ENCODE data around the gene EHMT1.

Gene EHMT1

DNA sequence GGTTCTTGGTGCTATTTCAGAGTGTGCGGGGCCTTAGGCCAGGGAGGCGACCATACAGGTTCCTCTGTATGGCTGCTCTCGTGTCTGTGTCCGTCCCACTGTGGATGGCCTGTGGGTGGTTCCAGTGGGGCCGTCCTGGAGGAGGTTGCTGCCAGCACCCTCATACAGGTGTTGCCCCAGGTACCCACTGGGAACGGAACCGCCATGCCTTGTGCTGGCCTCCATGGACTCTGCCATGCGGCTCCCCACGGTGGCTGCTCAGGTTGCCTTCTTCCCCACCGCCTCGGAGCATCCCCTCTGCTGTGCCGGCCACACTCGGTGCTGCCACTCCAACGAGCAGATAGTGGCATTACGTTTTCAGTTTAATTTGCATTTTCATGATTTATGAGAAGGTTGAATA lies 129.5 kb downstream of the EHMT1 start:
- DNase-seq = no peak

DNA sequence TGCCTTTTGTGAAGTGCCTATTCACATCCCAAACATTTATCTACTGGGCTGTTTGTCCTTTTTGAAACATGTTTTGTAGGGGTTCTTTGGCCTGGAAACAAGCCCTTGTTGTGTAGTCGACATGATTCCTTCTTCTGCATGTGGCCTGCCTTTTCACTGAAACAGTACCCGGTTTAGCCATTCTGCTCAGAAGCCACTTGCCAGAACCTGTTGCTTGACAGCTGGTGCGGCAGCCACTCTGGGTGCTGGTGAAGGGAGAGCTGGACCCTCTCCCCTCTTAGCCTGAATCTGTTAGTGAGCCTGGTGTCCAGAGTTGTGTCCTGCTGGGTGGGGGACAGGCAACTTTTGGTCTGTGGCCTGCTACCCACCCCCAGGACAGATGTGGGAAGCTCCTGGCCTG lies 129.9 kb downstream of the EHMT1 start:
- no peak for DNase-seq

DNA sequence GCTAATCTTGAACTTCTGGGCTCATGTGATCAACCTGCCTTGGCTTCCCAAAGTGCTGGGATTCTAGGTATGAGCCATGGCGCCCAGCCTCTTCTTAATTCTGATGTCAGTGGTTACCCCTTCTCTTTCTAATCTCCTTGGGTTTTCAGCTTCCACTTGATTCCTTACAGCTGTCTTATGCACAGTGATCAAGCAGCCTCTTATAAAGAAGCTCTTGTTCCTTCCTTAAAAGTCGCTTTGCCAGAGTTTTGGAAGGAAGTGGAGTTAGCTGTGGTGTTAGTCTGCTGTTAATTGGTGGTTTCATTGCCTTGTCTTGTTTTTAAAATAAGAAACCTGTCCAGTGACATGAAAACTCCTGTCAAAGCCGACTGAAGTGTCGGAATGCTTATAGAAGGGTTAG lies 130.7 kb downstream of the EHMT1 start:
- no peak for DNase-seq

DNA sequence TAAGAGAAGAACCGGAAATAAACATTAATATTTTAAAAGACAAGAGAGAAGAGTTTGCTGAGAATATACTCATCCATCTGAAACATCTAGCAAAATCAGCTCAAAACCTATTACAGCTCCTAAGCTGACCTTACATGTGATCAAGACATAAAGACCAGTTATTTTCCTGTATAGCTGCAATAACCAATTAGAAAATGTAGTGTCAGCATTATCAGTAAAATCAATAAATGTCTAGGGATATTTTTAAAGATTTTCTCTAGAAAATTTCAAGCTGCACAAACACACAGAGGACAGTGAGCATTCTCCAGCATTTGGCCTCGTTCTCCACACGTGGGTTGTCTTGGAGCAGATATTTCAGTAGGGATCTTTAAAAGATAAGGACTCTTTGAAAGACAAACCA lies 131.2 kb downstream of the EHMT1 start:
- no peak for DNase-seq

DNA sequence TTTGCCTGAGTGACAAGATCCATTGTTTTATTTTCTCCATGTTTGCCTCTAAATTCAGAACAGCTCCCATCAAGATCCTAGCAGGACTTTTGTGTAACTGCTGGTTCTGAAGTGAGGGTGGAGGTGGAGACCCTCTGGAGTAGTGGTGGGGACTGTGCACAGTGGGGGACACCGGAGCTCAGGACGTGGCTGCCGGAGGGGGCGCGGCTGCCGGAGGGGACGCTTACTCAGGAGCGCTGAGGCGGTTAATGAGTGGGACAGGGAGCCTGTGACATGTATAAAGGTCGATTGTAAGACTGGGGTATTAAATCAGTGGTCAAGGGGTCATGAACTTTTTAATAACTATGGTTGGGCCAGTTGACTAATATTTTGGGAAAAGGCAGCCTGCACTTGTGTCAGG lies 131.8 kb downstream of the EHMT1 start:
- DNase-seq = no peak

DNA sequence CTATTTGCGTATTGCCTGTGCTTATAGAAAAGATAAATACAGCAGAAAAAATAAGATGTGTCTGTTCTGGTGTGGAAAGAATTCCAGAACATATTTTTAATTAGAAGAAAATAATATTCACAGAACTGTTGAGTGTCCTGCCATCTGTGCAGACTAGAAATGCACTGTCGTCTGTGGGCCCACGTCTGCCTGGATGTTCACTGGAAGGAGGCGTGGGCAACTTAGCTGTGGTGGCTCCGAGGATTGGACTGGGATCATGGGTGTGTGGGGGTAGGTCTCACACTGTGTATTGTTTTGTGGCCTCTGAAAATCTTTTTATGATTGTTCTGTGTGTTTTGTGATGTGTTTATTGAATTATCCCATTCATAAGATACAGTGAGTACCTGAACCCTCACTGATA lies 132.8 kb downstream of the EHMT1 start:
- DNase-seq = no peak

DNA sequence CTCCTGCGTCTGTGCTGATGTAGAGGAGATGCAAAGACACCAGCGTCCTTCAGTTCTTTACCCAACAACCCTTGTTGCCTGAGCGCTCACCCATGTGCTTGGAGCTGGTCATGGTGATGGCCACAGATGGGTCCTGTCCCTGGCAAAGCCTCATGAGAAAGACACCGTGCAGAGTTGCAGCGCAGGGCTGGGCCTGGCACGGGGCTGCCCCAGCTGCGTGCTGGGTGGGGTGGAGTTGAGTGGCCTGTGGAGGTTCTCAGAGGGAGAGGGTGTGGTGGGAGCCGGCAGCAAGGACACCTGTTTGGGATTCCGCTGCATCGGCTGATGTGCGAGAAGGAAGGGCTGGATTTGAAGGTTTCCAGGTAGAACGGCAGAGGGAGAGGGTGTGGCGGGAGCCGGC lies 133.6 kb downstream of the EHMT1 start:
- DNase-seq = no peak

DNA sequence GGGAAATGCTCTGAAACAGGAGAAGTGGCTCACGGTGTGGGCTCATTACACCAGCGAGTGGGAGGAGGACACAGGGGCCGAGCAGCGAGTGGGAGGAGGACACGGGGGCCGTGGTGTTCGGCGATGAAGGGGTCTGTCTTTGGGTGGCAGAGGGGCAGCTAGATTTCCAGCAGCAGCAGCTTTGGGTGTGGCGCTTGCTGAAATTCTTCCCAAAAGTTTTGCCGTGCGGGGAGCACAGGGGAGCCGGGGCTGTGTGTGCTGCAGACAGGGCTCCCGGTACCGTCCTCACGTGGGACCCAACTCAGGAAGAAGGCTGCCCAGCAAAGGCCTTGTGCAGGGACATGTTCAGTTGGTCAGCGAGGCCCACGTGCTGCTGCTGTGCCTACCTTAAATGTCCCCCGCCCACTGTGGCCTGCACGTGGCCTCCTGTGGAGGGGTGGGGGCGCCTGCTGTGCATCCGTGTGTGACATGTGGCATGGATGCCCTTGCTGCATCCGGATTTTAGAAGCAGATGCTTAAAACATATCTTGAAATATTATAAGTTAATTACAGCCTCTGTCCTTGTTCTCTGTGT lies 134.5 kb downstream of the EHMT1 start:
- no peak for DNase-seq

DNA sequence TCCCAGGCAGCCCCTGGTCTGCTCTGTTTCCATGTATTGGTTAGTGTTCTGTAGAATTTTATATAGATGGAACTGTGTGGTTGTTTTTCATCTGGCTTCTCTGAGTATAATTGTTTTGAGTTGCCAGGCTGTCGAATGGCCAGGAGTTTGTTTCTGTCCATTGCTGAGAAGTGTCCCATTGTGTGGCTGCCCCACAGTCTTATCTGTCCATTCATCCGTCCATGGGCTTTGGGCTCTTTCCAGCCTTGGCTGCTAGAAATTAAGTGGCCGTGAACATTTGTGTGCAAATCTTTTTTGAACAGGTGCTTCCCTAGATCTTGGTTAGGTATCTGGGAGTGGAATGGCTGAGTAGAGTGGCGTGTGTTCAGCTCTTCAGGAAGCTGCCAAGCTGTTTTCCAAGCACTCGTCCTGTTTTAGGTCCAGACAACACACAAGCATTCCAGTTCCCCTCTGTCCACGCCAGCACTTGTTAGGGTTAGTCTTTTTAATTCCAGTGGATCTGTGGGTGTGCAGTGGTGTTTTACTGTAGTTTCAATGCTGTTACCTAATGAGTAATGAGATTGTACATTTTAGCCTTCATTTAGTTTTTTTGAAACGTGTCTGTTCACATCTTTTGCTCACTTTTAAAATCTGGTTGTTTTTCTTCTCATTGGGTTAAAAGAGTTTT lies 136.6 kb downstream of the EHMT1 start:
- DNase-seq = no peak

DNA sequence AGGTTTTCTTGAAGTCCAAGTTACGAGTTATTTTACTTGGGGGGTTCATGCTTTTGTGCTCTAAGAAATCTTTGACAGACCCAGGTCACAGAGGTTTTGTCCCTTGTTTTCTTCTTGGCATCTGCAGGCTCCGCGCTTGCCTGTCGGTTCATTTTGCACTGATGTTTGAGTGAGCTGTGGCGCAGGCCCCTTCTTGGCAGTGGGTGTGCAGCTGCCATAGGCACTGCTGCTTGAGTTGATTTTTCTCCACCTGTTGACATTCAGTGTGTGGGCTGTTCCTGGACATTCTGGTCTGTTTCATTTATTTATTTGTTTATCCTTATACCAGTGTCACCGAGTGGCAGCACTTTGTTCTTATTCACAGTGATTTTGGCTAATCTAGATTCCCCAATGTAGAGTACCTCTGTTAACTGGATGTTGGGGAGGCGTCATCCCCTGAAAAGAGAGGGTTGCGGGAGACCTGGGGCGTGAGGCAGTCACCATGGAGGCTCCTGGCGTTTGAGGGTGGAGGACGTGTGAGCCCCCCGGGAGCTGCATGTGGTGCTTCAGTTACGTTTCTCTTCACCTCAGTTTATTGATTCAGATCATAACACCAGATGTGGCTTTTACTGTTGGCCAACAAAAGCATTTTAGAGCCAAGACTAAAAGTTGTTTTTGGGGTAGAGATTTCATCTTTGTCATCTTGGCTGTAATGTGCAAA lies 137.4 kb downstream of the EHMT1 start:
- no peak for DNase-seq

DNA sequence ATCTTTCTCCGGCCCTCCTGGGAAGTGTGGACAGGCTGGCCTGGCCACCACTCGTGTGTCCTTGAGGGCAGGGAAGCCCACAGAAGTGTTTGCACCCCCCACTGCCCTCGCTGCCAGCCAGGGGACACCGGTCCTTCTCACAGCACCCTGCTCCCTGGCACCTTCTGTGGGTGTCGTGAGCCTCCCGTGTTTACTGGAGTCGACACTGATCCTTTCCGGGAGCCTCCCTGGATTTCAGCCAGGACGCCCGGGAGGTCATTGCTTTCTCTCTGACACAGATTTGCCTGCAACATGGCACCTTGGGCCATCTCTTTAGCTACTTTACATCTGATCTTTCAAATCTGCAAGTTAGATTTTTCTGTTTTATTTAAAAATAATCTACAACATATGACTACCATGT lies 138.3 kb downstream of the EHMT1 start:
- no peak for DNase-seq

DNA sequence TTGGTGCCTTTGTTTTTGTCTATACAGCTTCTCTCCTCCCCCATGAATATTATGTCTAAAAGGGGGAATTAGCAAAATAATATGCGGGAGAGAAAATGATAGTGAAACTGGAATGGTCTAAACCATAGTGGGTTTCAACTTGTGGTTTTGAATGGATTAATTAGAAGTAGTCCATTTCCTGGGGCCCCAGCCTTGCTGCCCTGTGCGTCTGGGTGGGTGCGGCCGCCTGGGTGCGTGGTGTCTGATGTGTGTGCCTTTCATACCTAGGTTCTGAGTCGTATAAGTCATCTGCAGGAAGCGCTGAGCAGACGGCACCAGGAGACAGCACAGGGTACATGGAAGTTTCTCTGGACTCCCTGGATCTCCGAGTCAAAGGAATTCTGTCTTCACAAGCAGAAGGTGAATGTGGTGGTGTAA lies 138.8 kb downstream of the EHMT1 start:
- DNase-seq = peak; percentile 53

DNA sequence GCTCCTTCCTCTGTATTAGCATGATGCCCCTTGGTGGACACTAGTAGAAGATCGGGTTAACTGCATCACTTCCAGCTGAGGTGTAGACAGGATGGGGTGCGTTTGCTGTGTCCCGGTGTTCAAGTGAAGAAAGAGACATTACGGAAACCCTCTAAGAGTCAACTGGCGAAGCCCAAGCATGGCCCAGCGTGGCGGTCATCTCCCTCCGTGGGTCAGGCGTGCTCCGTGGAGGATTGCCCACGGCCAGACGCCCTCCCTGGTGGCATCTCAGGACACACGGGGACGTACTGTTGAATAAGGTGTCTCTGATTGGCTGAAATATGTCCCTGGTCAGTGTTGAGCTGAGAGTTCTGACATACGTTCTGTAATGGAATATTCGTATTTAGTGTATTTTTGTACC lies 139.3 kb downstream of the EHMT1 start:
- no peak for DNase-seq

DNA sequence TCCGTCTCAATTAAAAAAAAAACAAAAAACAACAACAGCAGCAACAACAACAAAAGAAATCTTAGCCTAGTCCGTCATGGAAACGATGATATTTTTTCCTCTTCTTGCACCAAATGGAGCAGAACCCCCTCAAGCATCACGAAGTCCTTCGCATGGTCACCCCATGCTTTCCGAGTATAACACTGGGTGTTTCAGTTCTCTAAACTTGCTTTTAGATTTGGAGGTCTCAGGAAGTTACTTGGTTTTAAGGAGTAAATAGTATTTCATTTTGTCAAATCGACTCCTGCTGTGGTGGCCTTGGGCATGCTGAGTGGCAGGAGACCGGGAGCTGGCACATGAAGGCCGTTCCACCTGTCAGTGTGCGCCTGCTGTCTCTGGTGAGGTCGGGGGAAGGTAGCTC lies 140.3 kb downstream of the EHMT1 start:
- no peak for DNase-seq

DNA sequence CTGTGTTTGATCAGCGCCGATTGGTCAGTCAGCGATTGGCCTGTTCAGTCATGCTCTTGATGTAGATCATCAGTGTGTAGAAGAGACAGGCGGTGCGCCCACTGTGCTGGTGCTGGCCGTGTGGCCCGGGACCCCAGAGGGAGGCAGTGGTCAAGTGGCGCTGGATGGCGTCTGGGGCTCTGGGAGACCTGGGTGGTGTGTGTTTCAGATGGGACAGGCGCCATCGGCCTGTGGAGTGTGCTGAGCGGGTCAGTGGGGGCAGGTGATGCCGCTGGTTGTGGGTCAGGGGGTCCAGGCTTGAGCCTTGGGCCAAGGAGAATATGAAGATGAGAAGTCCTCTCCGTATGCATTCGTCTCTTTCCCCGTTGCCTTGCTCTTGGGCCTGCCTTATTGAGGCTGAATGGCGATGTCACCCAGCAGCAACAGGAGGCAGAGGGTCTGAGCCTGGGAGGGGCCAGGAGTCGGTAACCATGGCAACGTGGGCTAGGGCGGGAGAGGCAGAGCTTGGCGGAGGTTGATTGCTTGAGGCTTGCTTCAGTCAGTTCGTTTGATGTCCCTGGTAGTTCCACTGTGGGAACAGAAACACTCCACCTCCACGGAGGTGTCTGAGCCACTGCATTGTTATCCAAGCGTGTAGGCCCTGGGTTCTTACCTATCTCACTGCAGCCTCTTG lies 141.0 kb downstream of the EHMT1 start:
- no peak for DNase-seq

DNA sequence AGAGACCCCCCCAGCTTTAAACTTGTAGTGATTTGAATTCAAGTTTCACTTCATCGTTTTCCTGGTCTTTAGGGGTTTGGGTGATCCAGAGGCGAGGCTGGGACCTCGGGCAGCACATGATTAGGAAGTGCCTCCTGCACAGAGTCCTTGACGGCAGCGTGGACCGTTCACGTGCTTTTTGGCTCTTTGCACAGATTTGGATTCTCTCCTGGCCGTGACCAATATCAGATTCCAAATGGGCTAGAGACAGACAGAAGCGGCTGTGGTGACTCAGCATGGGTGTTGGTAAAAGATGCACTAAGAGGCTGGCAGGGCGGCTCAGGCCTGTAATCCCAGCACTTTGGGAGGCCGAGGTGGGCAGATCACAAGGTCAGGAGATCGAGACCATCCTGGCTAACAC lies 141.6 kb downstream of the EHMT1 start:
- no peak for DNase-seq

DNA sequence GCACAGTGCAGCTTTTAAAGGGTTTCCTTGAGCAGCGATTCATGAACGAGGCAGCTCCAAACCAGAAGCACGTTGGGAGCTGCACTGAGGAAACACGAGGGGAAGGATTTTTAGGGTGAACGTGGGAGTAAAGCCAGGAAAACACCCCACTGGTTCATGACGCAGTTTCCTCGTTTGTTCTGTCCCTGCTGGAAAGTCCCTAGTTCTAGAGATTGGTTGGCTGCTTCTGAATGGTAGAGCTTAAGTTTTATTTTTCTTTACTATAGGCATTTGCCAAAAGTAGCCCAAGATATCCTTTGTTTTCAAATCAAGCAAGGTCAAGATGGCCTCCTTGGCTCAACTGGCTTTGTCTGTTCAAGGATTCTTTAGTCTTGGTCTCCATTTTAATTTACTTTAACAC lies 142.2 kb downstream of the EHMT1 start:
- DNase-seq = peak; percentile 34

DNA sequence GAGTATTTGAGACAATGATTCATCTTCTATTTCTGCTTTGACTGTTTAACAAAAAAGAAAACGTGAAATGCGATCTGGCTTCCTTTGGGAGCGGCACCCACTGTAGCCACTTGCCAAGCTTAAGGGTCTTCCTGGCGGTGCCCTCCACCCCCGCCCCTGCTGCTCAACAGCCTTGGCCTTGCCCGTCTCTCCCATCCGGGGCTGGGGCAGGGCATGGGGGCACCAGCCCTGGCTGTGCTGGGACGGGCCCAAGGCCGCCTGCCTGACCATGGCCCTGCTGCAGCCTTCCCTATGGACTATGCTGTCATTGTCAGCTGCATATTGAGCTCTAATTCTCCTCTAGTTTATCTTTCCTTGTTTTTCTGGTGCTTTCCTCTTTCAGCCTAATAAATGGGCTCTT lies 143.0 kb downstream of the EHMT1 start:
- DNase-seq = no peak

DNA sequence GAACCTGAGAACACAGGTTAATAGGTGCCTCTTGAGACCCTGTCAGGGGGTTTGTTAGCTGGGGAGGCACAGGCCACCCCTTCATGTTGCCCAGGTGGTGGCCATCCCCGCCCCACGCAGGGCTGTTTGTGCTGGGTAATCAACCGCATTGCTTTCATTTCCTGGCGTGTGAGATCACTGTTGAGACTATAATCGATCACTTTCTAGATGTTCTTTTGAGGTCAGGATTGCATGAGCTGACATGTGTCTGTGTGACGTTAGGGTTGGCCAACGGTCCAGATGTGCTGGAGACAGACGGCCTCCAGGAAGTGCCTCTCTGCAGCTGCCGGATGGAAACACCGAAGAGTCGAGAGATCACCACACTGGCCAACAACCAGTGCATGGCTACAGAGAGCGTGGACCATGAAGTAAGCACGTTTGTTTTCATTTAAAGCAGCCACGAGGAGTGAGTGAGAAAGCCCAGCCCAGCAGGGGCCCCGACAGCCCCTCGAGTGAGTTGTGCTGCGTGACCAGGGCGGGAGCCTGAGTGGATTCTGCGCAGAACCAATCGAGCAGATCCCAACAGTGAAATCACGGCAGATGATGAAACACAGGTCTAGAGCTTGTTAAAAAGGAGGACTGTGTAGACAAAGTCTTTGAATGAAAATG lies 143.7 kb downstream of the EHMT1 start:
- DNase-seq = peak; percentile 9

DNA sequence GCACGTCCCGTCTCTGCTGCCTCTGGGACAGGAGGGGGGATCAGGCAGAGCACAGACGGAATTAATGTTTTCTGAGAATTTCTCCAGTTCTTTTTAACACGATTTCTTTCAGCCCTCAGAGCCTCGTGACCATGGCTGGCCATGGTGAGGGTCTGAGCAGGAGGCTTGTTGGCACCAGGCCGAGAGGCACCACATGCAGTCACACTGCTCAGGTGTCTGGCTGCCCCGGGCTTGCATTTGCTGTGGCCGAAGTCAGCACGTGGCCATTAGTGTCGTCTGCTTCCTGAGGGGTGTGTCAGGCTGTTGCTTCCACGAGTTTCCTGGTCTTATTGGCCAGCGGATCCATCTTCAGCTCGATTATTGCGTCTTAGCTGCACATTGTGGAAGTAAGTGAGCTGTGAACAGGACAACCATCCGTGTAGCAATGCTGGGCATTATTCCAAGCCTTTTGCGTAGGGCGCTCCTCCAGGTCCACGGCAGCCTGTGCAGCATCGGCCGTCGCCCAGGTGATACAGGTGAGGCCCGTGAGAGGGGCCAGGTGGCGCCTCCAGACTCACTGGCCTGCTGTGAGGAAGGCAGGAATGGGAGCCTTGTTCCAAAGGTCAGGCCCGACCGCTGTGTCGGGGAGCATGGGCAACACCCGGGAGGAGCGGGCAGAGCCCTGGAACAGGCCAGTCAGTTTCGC lies 144.6 kb downstream of the EHMT1 start:
- DNase-seq = no peak

DNA sequence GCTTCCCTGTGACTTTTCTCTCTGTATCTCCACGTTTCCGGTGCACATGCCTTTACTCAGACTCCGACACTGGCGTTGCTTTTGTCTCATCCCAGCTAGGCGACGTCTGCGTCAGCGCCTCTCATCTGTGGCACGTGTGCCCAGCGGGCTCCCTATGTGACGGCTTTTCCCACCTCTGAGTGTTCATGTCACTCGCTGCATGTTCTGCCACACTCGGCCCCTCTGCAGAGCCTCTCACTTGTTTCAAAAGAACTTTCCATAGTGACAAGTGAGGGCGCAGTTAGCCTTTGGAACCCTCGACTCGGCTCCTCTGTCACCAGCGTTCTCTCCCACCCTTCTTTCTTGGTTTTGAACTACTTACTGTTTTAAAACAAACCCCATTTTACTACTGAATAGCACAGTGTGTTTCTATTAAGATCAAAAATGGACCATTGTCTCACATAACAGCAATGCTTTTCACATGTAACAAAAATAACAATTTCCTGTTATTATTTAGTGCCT lies 145.4 kb downstream of the EHMT1 start:
- DNase-seq = no peak

DNA sequence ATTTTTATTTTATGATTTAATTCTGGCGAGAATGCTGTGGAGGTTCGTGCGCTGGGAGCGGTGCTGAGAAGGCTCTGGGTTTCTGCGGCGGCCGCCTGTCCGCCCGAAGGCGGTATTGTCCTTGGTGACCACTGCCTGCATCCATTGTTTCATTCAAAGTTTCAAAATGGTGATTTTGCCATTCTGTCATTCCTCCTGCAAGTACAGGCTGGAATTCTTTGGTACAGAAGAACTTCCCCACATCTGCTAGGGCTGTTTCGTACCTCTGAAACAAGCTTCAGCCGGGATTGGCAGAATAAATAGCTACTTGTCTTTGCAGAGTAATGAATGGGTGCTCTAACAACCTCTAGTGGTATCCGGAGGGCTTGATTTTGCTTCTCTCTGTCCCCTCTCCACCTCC lies 146.2 kb downstream of the EHMT1 start:
- DNase-seq = no peak

DNA sequence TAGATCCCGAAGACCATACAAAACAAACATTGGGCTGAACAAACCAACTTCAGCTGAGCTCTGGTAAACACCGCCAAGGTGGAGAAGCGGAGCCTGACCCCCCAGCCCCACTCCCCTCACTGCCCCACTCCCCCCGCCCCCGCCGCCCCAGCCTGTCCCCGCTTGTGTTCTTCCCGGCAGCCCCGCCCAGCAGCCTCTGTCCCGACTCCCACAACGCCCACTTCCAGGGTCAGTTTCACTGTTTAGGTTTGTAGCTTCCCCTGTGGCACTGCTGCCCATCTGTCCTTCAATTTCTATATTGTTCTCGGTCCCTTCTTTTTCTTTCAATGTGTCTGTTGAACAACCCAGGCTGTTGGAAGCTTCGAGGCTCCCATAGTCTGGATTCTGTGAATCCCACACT lies 146.7 kb downstream of the EHMT1 start:
- no peak for DNase-seq

Data from CD4-positive, alpha-beta T cell treated with Interleukin-12 subunit alpha and Interleukin-12 subunit beta, for 1 hour (primary cell).